Mesothelial cell of epicardium (in vitro differentiated cells): Measurements from ENCODE around the gene SLC22A23. TPM values are rescaled to one million over a fixed set of nuclear protein-coding genes. Genes with fewer than 3 reads are reported as not detected.

Source experiments
- DNase-seq, 2 experiments: peaks; one replicate each; pipeline ENCODE4 v3.0.0; 2021; ENCODE audit warnings: low spot score in 2 of 2; ENCODE audit not compliant: unreplicated experiment in 2 of 2
- H3K27ac Mint-ChIP-seq: 2 replicates; pipeline ENCODE4 v1.8.0; 2021; ENCODE audit warnings: mixed read lengths
- H3K27me3 Mint-ChIP-seq: 2 replicates; pipeline ENCODE4 v1.8.0; 2021; ENCODE audit warnings: low read depth, mixed read lengths
- H3K36me3 Mint-ChIP-seq: 2 replicates; pipeline ENCODE4 v1.8.0; 2021; ENCODE audit warnings: mixed read lengths
- H3K4me1 Mint-ChIP-seq: 2 replicates; pipeline ENCODE4 v1.8.0; 2021; ENCODE audit warnings: mixed read lengths
- H3K4me3 Mint-ChIP-seq: 2 replicates; pipeline ENCODE4 v1.8.0; 2021; ENCODE audit warnings: mild to moderate bottlenecking, moderate library complexity, mixed read lengths
- H3K9me3 Mint-ChIP-seq: 2 replicates; pipeline ENCODE4 v1.8.0; 2021; ENCODE audit warnings: mixed read lengths
- CTCF ChIP-seq: fragments of 200-600 bp; sonication (generic); IDR thresholded peaks from one replicate; pipeline ENCODE4 v1.5.0; 2021; ENCODE audit warnings: antibody characterized with exemption; ENCODE audit not compliant: unreplicated experiment
- total RNA-seq: library from RNA; stranded (reverse); gene quantifications from 3 replicates; pipeline ENCODE4 v1.2.1, GENCODE V29; 2021

The SLC22A23 gene
- total RNA-seq, 1 donor from 2014 or later, result 25.0 TPM

DNA sequence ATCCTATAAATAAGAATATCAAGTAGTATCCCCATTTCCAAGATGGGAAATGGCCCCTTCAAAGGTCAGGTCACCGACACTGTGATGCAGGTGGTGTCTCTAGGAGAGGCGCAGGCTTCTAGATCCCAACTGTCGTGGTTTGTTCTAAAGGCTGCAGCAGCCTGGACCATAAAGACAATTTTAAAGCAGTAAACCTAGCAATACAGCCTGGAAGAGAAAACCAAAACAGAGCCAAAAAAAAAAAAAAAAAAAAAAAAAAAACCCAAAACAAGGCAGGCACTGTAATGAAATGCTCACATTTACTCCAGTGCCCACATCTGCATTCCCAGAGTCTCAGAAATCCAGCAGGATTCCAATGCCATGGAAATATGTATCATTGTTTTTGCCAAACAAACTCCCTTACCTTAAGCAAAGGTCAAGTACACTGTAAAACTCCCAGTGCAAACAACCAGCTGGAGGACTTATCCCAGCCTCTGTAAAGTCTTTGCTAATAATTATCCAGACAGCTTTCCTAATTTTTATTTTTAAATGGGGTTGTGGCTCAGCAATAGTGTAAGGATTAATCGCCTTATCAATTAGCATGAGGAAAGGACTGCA lies 99.9 kb downstream of the SLC22A23 start:
- H3K4me3 Mint-ChIP-seq, result peak overlapping the region; percentile 52
- H3K9me3 Mint-ChIP-seq, result no peaks in the 10 kb centered on the region
- H3K27ac Mint-ChIP-seq, result peak overlapping the region; percentile 91
- H3K4me1 Mint-ChIP-seq, result peaks cover 29% of the 10 kb centered on the region
- no peaks in the 10 kb centered on the region for H3K27me3 Mint-ChIP-seq
- TF ChIP-seq CTCF, result no peak
- H3K36me3 Mint-ChIP-seq, result no peaks in the 10 kb centered on the region
- DNase-seq, result no peak

DNA sequence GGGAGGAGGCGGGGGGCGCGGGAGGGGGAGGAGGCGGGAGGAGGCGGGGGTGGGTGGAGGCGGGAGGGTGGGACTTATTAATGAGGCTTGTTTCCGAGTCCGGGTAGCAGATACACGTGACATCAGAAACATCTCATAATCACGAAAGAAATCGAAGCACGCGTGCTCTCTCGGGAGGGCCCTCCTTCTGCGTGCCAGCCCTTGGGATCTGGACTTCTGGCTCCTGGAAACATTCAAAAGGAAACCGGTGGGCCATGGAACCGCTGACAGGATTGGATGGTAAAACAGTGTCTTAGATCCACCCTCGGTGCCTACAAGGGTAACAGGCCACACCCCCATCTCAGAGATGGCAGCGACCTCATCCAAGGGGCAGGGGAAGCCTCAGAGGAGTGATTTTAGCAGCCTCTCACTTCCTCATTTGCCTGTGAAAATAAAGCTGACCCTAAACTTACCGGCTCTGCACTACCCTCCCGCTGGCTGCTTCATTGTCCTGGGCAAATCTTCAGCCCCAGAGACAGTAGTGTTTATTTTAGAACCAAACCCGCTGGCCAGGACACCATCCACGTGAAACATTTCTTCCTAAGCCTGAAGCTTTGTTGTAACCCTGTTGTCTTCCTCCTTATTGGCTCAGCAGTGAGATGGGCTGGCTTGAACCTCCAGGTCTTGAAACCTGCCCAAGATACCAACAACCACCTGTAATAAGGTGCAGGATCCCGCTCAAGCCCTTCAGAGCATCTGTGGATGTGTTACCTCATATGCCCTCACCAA lies 100.6 kb downstream of the SLC22A23 start:
- TF ChIP-seq CTCF, result no peak
- Mint-ChIP-seq H3K4me1 (peaks cover 33% of the 10 kb centered on the region), H3K36me3 (no peaks in the 10 kb centered on the region), H3K27ac (peak overlapping the region; percentile 91), H3K9me3 (no peaks in the 10 kb centered on the region), H3K4me3 (peak overlapping the region; percentile 52), H3K27me3 (no peaks in the 10 kb centered on the region)
- peak; percentile 28 to 58 for DNase-seq

- Mint-ChIP-seq H3K36me3 (no peaks in the 10 kb centered on the region), H3K27me3 (no peaks in the 10 kb centered on the region)
- DNase-seq, result no peak
Measured at GRCh38 chr6:3355358-3356055, 101.3 kb downstream of the SLC22A23 start.

GRCh38 chr6:3355011-3355357 lies 101.9 kb downstream of the SLC22A23 start:
- H3K27ac Mint-ChIP-seq, result peak overlapping the region; percentile 95
- H3K4me1 Mint-ChIP-seq, result peaks cover 46% of the 10 kb centered on the region
- TF ChIP-seq CTCF, result no peak

More at GRCh38 chr6:3355358-3356055, 101.3 kb downstream of the SLC22A23 start:
- no peak for TF ChIP-seq CTCF
- H3K4me3 Mint-ChIP-seq, result peak overlapping the region; percentile 65
- peaks cover 40% of the 10 kb centered on the region for H3K4me1 Mint-ChIP-seq
- H3K9me3 Mint-ChIP-seq, result no peaks in the 10 kb centered on the region
- H3K27ac Mint-ChIP-seq, result peak overlapping the region; percentile 95

GRCh38 chr6:3353939-3354338 lies 102.9 kb downstream of the SLC22A23 start:
- no peak for DNase-seq
- TF ChIP-seq CTCF, result no peak
- no peak overlapping the region for H3K27ac Mint-ChIP-seq
- H3K27me3 Mint-ChIP-seq, result no peaks in the 10 kb centered on the region
- H3K9me3 Mint-ChIP-seq, result no peaks in the 10 kb centered on the region
- H3K36me3 Mint-ChIP-seq, result no peaks in the 10 kb centered on the region
- H3K4me3 Mint-ChIP-seq, result no peak overlapping the region
- H3K4me1 Mint-ChIP-seq, result peaks cover 56% of the 10 kb centered on the region

More at GRCh38 chr6:3355011-3355357, 101.9 kb downstream of the SLC22A23 start:
- no peaks in the 10 kb centered on the region for H3K9me3 Mint-ChIP-seq
- H3K4me3 Mint-ChIP-seq, result peak overlapping the region; percentile 5
- H3K36me3 Mint-ChIP-seq, result no peaks in the 10 kb centered on the region
- DNase-seq, result no peak
- no peaks in the 10 kb centered on the region for H3K27me3 Mint-ChIP-seq
